GM10266 (cell line): ENCODE data around the gene ARHGAP35.

Experiments
- DNase-seq: peaks from one replicate; pipeline ENCODE4 v3.0.0; 2012; ENCODE audit errors: extremely low spot score
- TF ChIP-seq, protein P1 (sequence below): IDR thresholded peaks from 2 replicates; pipeline ENCODE4 v1.5.1; 2012; ENCODE audit warnings: mild to moderate bottlenecking, low read depth; ENCODE audit not compliant: control insufficient read depth, insufficient read depth; ENCODE audit errors: missing control alignments

The ARHGAP35 gene

DNA sequence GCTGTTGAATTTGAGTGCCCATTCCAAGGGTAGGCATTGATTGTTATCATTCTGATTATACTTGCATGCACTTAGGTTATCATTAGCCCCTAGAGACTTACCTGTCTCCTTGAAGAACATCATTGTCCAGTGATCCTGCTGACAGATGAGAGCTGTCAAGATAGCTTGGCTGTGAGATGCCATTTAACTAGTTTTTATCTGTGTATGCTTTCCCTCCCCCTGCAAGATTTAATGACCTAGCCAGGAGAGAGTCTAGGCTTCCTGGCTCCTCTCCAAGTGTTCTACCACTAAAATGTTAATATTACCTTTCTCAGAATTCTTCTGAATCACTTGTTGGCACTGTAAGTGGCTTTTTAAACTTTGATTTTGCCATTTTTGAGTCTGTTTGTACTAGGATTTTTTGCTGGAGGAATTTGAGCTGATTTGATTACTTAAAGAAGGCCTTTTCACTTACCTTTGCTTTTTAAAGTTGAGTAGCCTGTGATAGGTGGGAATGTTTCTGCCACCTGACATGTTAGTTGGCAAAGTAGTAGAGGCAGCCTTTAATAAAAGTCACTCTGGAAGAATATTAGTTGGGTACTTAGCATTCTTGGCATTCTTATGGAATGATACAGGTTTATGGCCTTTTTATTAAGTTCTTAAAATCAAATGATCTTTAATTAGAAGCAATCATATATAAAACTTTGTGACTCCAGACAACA is 41.1 kb downstream of the ARHGAP35 start:
- TF ChIP-seq, protein P1, sequence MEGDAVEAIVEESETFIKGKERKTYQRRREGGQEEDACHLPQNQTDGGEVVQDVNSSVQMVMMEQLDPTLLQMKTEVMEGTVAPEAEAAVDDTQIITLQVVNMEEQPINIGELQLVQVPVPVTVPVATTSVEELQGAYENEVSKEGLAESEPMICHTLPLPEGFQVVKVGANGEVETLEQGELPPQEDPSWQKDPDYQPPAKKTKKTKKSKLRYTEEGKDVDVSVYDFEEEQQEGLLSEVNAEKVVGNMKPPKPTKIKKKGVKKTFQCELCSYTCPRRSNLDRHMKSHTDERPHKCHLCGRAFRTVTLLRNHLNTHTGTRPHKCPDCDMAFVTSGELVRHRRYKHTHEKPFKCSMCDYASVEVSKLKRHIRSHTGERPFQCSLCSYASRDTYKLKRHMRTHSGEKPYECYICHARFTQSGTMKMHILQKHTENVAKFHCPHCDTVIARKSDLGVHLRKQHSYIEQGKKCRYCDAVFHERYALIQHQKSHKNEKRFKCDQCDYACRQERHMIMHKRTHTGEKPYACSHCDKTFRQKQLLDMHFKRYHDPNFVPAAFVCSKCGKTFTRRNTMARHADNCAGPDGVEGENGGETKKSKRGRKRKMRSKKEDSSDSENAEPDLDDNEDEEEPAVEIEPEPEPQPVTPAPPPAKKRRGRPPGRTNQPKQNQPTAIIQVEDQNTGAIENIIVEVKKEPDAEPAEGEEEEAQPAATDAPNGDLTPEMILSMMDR: no peak
- no peak for DNase-seq

DNA sequence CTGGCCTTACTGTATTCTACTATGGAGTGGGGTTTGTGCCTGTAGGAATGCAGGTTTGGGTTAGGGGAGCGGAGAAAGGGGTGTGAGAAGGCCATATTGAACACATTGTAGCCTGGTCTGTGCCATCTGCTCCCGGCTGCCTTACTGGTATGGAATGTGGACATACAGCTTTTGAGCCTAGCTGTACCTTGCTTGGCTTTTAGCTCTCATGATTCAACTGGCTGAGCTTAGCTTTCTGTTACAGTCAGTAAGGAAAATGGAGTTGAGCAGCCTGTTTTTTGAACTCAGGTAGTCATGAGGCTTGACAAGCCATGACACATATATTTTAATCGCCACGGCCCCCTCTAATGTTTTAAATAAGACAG is 41.6 kb downstream of the ARHGAP35 start:
- DNase-seq: no peak
- TF ChIP-seq, protein P1: no peak

DNA sequence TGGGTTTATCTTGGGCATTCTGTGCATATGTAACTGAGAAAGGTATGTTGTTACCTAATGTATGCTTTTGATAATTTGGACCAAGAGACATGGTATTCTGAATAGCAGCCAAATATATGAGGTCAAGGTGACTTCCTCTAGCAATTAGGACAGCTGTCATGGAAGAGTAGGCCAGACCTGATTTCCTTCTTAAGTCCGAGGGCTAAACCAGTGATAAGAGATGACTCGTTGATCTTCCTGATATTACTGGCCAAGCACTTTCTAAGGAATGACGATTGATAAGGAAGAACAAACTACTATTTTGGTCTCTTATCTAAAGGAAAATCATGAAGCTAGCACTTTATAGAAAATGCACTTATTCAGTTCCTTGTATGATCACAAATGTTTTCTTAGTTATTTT is 42.7 kb downstream of the ARHGAP35 start:
- TF ChIP-seq, protein P1: no peak
- DNase-seq: no peak

DNA sequence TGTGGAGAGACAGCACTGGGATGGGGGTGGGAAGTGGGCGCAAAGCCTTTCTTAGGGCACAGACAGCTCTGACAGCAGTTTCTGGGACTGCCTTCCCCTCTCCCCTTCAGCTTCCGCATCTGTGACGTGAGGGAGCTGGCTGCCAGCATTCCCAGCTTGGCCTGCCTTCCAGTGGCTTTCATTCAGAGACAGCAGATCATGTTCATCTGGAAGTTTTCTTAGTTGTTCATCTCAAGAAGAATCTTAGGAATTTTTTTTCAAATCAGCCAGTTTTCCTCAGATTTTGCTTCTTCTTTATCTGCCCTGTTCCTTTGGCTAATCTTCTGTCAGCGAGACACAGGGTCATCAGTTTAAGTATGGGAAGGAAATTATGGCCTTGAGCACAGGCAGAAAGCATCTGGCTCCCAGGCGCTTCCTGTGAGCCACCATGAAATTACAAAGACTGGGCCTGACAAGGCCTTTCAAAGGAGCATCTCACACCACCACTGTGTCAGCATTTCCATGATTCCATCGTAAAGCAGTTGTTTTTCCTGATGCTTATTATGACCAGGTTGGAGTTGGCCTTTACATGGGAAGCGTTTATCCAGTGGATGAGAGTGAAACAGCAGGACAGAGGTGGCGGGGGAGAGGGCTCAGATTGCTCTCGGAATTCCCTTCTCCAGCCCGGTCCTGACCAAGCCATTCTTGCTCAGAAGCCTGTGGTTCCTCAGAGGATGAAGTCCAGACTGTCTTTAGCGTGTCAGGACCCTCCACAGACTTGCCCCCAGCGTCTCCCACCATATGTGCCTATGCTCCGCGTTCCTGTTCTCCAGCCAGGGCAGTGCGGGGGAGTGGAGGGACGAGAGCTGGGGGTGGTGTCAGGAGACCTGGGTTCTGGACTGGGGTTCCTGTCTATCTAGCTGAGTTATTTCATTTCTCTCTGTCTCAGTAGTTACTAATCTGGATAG is 43.6 kb downstream of the ARHGAP35 start:
- TF ChIP-seq, protein P1: no peak
- DNase-seq: no peak

DNA sequence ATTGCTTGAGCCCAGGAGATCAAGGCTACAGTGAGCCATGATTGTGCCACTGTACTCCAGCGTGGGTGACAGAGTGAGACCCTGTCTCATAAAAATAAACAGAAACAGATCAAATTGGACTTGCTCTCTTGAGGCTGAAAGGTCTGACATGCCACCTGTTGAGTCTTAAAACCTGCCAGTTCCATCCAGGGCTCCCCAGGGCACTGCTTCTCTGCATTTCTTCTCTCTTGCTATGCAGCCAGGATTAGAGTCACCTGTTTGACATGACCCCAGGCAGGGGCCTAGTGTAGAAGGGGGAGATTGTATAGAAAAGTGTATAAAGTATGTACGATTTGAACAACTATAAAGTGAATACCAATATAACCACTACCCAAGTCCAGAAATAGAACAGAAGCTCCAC is 45.4 kb downstream of the ARHGAP35 start:
- no peak for DNase-seq
- TF ChIP-seq, protein P1: no peak

DNA sequence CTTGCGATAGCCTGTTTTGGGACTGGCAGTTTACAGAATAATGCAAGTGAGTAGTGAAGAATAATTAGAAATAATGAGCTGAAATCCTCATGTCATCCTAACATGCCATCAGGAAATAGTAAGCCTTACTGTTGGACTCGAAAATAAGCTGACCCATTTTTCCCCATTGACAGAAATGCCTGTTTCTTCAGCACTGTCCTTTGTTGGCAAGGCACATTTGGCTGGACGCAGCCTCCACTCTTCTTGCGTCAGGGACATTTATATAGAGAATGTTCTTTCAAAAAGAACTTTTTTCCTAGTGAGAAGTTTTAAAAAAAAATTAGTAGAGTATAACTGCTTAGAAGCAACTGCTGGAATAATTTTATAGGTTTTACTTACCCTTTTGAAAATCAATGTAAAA is 47.1 kb downstream of the ARHGAP35 start:
- no peak for DNase-seq
- TF ChIP-seq, protein P1: no peak

DNA sequence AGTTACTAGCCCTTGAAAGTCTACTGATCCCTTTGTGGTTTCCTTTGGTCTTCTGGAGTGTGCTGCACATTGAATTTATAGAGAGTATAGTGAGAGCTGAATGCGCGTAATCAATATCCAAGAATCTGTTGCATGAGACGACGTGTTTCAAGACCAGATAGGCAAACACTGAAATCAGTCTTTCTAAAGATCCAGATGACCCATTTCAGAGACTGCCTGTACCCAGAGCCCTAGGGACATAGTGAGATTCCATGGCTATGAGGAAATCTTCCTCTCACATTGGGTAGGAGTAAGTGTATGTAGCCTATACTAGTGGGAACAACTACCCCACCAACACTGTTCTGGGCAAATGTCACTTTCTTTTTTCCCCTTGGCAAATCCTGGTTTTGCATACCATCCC is 48.6 kb downstream of the ARHGAP35 start:
- TF ChIP-seq, protein P1: no peak
- DNase-seq: no peak
